Right lobe of liver (tissue), 6 donors: Measurements from ENCODE around the gene TARBP1. TPM values are rescaled to one million over a fixed set of nuclear protein-coding genes. Genes with fewer than 3 reads are reported as not detected.
"Not testable (repeated sequence)": the region's sequence is repeated elsewhere in the genome, so short reads cannot be mapped to it uniquely, and the experiment has no call there.

Experiments
- ATAC-seq, 4 donors: fragments of 200-7000 bp; cut with Tn5 transposase; one replicate each; pipeline ENCODE4 v1.9.1; 2020; ENCODE audit warnings: mild to moderate bottlenecking in 4 of 4, moderate library complexity in 4 of 4
- DNase-seq, 3 donors: peaks; one replicate each; pipeline ENCODE4 v3.0.0-alpha.2; 2020
- H3K27ac ChIP-seq, 3 donors: fragments of 200-600 bp; one replicate each; pipeline ENCODE4 v1.8.0; 2022
- H3K27me3 ChIP-seq, 2 donors: fragments of 200-600 bp; one replicate each; pipeline ENCODE4 v1.8.0; 2022
- H3K36me3 ChIP-seq, 4 donors: fragments of 200-600 bp; sonication (generic) in 1 of 4; one replicate each; pipeline versions ENCODE4 v1.5.1 to v1.8.0; 2017 to 2022; ENCODE audit warnings: control low read depth in 1 of 4
- H3K4me1 ChIP-seq, 4 donors: fragments of 200-600 bp; sonication (generic) in 1 of 4; one replicate each; pipeline versions ENCODE4 v1.5.1 to v1.8.0; 2017 to 2022; ENCODE audit warnings: control low read depth in 1 of 4
- H3K4me3 ChIP-seq, 3 donors: fragments of 200-600 bp; one replicate each; pipeline ENCODE4 v1.8.0; 2022
- H3K9me3 ChIP-seq, 4 donors: fragments of 200-600 bp; sonication (generic) in 1 of 4; one replicate each; pipeline versions ENCODE4 v1.5.1 to v1.8.0; 2017 to 2022; ENCODE audit warnings: control low read depth in 1 of 4
- CTCF ChIP-seq, 4 donors: fragments of 200-600 bp in 3 of 4; fragments of 450-650 bp in 1 of 4; IDR thresholded peaks; one replicate each; pipeline versions ENCODE4 v1.5.1 to v1.8.0; 2016 to 2022; ENCODE audit warnings: antibody characterized with exemption in 4 of 4, mild to moderate bottlenecking in 2 of 4
- POLR2A ChIP-seq: fragments of 450-650 bp; IDR thresholded peaks from one replicate; pipeline ENCODE4 v1.6.1; 2017; ENCODE audit warnings: antibody characterized with exemption, mild to moderate bottlenecking
- WGBS: methylation state at CpG from one replicate; pipeline ENCODE4 v1.1.6; 2018; ENCODE audit warnings: low coverage, low lambda C conversion rate; ENCODE audit not compliant: insufficient coverage; ENCODE audit errors: missing lambda C conversion rate; 5-methylcytosine and 5-hydroxymethylcytosine counted together
- intact Hi-C, 2 donors: fragments of 100-400 bp; cut with DNase I; formaldehyde crosslinking; loops; one replicate each; pipeline versions ENCODE4 v1.11.2 to v1.14.1; 2022
- total RNA-seq, 6 experiments: library from RNA; depleted of rRNA in 2 of 6; stranded (reverse); fragments of >200 nt in 2 of 6; fragmentation: NEBNext Ultra II Directional in 3 of 6; extraction: Animal tissue kit (Norgen Biotek cat#: 25700) in 3 of 6; gene quantifications; one replicate each; pipeline versions ENCODE4 v1.1.0 to v1.2.4, GENCODE V29; 2016 to 2023
- donor health status: DM: no; HTN: yes; CAD: no.
- donor health status: DM: no; HTN: no; CAD: no.
- donor health status: DM: no; HTN: no; CAD: no.
- donor health status: DM: no; HTN: yes; CAD: no.
- donor health status: DM: no; HTN: yes; CAD: no.

Gene TARBP1
- total RNA-seq, 6 experiments from 2014 or later = 7.2 to 16.7 (median 8.0) TPM

GRCh38 chr1:234386122-234386521, 92.9 kb downstream of the TARBP1 start:
- Histone ChIP-seq H3K9me3 (no peaks in the 10 kb centered on the region), H3K4me1 (no peaks in the 10 kb centered on the region), H3K27me3 (no peaks in the 10 kb centered on the region), H3K36me3 (peaks cover 0 to 10% (median 4%) of the 10 kb centered on the region in 4 donors), H3K27ac (no peak overlapping the region), H3K4me3 (no peak overlapping the region)
- TF ChIP-seq CTCF (IDR thresholded peaks at IDR 0.05) = no peak
- no peak for TF ChIP-seq POLR2A
- intact Hi-C loops = no loop called here
- ATAC-seq = no peak
- WGBS = 86% methylated on average over 6 of the region's 6 CpGs
- no peak for DNase-seq

GRCh38 chr1:234381699-234382555, 97.1 kb downstream of the TARBP1 start:
- Histone ChIP-seq H3K4me3 (no peak overlapping the region), H3K9me3 (no peaks in the 10 kb centered on the region), H3K4me1 (no peaks in the 10 kb centered on the region), H3K27me3 (no peaks in the 10 kb centered on the region), H3K27ac (no peak overlapping the region), H3K36me3 (peaks cover 0 to 25% (median 10%) of the 10 kb centered on the region in 4 donors)
- intact Hi-C loops = no loop called here
- TF ChIP-seq CTCF (IDR thresholded peaks at IDR 0.05) (no peak), POLR2A (no peak)
- WGBS = 98% methylated on average over 10 of the region's 10 CpGs
- ATAC-seq = no peak
- DNase-seq = no peak

- H3K27ac ChIP-seq, H3K4me1 ChIP-seq, intact Hi-C loops, H3K4me3 ChIP-seq, DNase-seq, H3K27me3 ChIP-seq, H3K9me3 ChIP-seq, ATAC-seq: not testable (repeated sequence)
- 94% methylated on average over 2 of the region's 5 CpGs for WGBS
- H3K36me3 ChIP-seq = peaks cover 0 to 35% (median 13%) of the 10 kb centered on the region in 4 donors
Observed at GRCh38 chr1:234379591-234380109, 99.3 kb downstream of the TARBP1 start.

DNA sequence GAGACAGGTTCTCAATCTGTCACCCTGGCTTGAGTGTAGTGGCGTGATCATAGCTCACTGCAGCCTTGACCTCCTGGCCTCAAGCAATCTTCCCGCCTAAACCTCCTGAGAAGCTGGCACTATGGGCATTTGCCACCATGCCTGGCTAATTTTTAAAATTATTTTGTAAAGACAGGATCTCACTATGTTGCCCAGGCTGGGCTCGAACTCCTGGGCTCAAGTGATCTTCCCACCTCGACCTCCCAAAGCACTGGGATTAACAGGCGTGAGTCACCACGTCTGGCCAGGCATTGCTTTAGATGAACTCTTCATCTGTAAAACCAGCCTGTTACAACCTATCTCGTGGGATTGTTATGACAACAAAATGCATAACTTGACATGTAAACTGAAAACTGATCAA, 103.3 kb downstream of the TARBP1 start:
- no peak for ATAC-seq
- Histone ChIP-seq H3K4me1 (peaks cover 0 to 19% (median 5%) of the 10 kb centered on the region in 4 donors), H3K4me3 (no peak overlapping the region), H3K9me3 (no peaks in the 10 kb centered on the region), H3K27ac (no peak overlapping the region), H3K36me3 (peaks cover 0 to 29% (median 10%) of the 10 kb centered on the region in 4 donors), H3K27me3 (no peaks in the 10 kb centered on the region)
- intact Hi-C loops = no loop called here
- WGBS = 95% methylated on average over 7 of the region's 7 CpGs
- no peak for TF ChIP-seq POLR2A
- TF ChIP-seq CTCF (IDR thresholded peaks at IDR 0.05) = no peak
- DNase-seq = no peak

- H3K36me3 ChIP-seq = peaks cover 0 to 21% (median 8%) of the 10 kb centered on the region in 4 donors
- intact Hi-C loops = no loop called here
- WGBS = 0% methylated on average over 3 of the region's 6 CpGs
- H3K4me3 ChIP-seq = peak overlapping the region; percentile 66 to 80 (median 78)
- peaks cover 0 to 19% (median 5%) of the 10 kb centered on the region in 4 donors for H3K4me1 ChIP-seq
- H3K27ac ChIP-seq = peak overlapping the region; percentile 90 to 99 (median 97)
- DNase-seq = no peak
- no peaks in the 10 kb centered on the region for H3K27me3 ChIP-seq
- no peak for TF ChIP-seq POLR2A
- TF ChIP-seq CTCF (IDR thresholded peaks at IDR 0.05) = no peak
- no peaks in the 10 kb centered on the region for H3K9me3 ChIP-seq
- ATAC-seq = peak in 2 of 4 donors; percentile 38 to 40
Observed at GRCh38 chr1:234373959-234374254, 105.1 kb downstream of the TARBP1 start.
